ES-I3 (cell line): ENCODE results near the gene ZACN.
"Not testable (repeated sequence)": the region's sequence is repeated elsewhere in the genome, so short reads cannot be mapped to it uniquely, and the experiment has no call there.

Experiments
- H3K36me3 ChIP-seq: 2 replicates; pipeline ENCODE4 v1.6.1; 2013; ENCODE audit warnings: mild to moderate bottlenecking, low read length, control low read depth, moderate library complexity; ENCODE audit not compliant: insufficient read depth
- H3K4me1 ChIP-seq: 2 replicates; pipeline ENCODE4 v1.6.1; 2013; ENCODE audit warnings: mild to moderate bottlenecking, control low read depth, low read length; ENCODE audit not compliant: insufficient read depth
- H3K9ac ChIP-seq: 2 replicates; pipeline ENCODE4 v1.6.1; 2013; ENCODE audit warnings: low read depth, mild to moderate bottlenecking, low read length, moderate library complexity
- H3K9me3 ChIP-seq: 2 replicates; pipeline ENCODE4 v1.6.1; 2013; ENCODE audit warnings: mild to moderate bottlenecking, low read length, moderate library complexity; ENCODE audit not compliant: control insufficient read depth, insufficient read depth

Gene ZACN

DNA sequence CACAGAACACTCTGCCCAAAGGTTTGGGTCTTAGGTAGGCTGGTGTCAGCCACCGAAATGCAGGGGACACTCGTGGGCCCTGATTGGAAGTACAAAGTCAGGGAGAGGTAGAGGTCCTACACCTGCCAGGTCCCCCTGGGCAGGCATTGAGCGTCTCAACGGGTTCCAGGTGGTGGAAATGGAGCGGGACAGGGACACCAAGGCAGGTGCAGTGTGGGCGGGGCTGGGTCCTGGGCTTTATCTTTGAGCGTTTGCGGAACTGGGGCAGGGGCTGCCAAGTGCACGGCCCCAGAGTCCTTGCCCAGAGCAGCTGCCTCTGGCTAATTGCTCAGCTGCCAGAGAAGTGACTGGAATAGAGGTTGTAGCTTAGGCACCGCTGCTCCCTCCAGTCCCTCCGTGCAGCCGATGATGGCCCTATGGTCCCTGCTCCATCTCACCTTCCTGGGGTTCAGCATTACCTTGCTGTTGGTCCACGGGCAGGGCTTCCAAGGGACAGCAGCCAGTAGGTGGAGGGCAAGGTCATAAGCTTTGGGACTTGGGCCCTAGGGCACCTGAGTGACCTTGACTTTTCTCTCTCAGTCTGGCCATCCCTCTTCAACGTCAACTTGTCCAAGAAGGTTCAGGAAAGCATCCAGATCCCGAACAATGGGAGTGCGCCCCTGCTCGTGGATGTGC, at the start of gene ZACN:
ZACN (plus strand) TSS at position 323 of the 675 bp plus-strand sequence; CDS start at position 406, 83 bp downstream.
- H3K9ac ChIP-seq: 0 out of 2 replicates have a peak within 1 kb of the TSS, but pooled peaks have one; percentile 4
- H3K36me3 ChIP-seq: 0 out of 2 replicates have a peak, but pooled peaks cover 5% of the 10 kb centered on the region
- peaks cover 16% of the 10 kb centered on the region; the same call in 1 of the 2 replicates for H3K4me1 ChIP-seq
- H3K9me3 ChIP-seq: no peaks in the 10 kb centered on the region

DNA sequence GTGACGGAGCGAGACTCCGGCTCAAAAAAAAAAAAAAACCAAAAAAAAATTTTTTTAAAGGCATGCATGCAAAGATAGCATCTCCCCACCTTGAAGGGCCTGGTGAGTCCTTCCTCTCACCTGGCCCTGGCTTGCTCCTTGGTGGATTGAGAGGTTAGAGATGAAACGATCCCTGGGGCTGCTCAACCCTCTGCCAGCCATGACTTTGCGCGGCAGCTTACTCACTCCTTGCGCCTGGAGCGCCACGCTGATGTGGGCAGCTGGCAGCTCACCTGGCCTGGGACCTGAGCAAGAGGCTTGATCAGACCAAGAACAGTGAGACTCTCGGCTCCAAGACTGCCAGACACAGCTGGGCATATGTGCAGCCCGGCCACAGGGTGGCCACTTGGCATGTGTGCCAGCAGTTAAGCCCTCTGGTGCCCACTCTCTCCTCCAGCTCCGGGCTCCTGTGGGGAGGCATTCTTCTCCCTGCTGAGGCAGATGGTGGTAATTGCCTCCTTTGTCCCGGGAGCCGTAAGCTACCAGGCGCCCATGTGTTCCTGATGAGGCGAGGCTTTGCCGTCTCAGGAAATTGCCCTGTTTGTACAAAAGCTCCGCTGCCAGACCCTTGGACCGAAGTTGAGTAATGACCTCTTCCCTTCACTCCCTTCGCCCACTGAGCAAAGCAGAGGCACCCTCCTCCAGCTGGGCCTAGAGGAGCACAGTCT, 46.8 kb upstream of the ZACN start:
- no peak overlapping the region for H3K9ac ChIP-seq
- no peaks in the 10 kb centered on the region for H3K9me3 ChIP-seq
- peaks cover 13% of the 10 kb centered on the region for H3K4me1 ChIP-seq
- H3K36me3 ChIP-seq: no peaks in the 10 kb centered on the region

DNA sequence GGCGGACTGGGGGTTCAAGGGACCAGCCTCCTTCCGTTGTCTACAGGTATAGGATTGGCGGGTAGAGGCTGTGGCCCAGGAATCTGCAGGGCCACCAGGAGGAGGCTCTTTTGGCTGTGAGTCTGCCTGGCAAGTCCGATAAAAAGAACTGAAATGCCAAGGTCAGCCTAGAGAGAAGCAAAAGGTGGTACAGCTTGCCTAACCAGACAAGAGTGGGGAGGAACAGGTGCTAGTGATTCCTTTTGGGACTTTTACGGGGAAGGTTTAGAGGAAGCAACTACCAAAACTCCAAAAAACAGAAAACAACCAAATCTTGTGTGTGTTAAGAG, 46.2 kb upstream of the ZACN start:
- no peaks in the 10 kb centered on the region for H3K9me3 ChIP-seq
- no peaks in the 10 kb centered on the region for H3K36me3 ChIP-seq
- peaks cover 13% of the 10 kb centered on the region for H3K4me1 ChIP-seq
- no peak overlapping the region for H3K9ac ChIP-seq

DNA sequence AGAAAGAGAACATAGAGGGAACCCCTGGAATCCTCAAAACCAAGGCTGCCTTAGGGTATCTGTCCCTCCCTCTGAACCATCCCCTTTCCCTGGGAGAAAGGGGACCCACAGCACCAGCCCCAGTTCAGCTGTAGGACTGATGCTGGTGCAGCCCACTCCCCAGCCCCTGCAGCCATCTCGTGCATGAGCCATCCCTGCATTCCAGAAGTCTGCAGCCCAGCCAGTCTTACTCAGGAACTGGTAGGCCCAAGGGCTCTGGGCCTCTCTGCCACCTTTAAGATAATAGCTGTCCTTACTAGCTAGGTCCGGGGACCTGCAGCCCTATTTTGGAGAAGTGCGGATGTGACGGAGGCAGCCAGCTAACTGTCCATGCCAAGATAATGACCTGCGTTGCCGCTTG, 45.8 kb upstream of the ZACN start:
- H3K4me1 ChIP-seq: peaks cover 13% of the 10 kb centered on the region
- no peaks in the 10 kb centered on the region for H3K9me3 ChIP-seq
- no peak overlapping the region for H3K9ac ChIP-seq
- H3K36me3 ChIP-seq: peaks cover 2% of the 10 kb centered on the region; the same call in 1 of the 2 replicates

DNA sequence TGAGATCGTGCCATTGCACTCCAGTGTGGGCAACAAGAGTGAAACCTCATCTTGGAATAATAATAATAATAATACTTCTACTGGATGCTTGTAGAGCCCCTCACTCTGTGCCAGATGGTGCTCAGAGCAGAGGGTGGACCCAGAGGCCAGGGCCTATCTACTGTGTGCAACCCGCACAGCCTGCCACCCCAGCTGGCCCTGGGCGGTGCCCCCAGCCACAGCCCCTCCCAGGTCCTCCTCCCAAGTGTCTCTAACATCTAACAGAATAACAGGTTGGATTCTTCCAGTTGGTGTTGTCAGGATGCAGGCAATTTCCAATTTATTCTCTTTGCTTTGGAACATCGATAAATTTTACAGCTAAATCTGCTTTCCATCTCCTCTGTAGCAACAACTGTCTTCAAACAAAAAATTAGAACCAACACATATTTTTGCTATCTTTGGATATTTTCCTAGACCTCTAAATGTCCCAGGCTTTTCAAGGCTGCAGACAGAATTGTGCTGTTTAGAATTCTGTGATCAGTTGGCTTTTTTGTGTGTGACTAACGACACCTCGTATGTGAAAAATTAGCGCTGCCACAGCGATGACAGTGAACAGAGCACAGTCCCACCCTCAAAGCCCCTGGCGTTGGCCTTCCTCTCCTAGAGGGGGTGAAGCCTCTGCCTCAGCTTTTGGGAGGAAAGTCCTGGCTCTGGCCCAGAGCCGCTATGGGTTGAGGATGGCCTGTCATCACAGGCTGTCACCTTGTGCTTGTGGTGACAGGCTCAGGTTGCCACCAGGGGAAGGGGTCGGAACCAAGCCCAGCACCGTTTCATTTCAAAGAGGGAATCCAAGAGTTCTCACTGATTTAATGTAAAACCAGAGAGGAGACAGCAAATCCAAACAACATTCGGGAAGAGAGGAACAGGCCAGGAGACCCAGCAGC, 44.3 kb upstream of the ZACN start:
- H3K9ac ChIP-seq: no peak overlapping the region
- peaks cover 3% of the 10 kb centered on the region; the same call in 1 of the 2 replicates for H3K4me1 ChIP-seq
- no peaks in the 10 kb centered on the region for H3K9me3 ChIP-seq
- peaks cover 16% of the 10 kb centered on the region; the same call in 1 of the 2 replicates for H3K36me3 ChIP-seq

GRCh38 chr17:76036497-76037261, 42.3 kb upstream of the ZACN start:
- H3K9me3 ChIP-seq: no peaks in the 10 kb centered on the region
- peaks cover 13% of the 10 kb centered on the region for H3K4me1 ChIP-seq
- H3K36me3 ChIP-seq: peaks cover 32% of the 10 kb centered on the region
- no peak overlapping the region for H3K9ac ChIP-seq

GRCh38 chr17:76038050-76038449, 40.9 kb upstream of the ZACN start:
- Histone ChIP-seq H3K4me1 (peaks cover 13% of the 10 kb centered on the region), H3K36me3 (peaks cover 34% of the 10 kb centered on the region), H3K9me3 (no peaks in the 10 kb centered on the region), H3K9ac (no peak overlapping the region)

GRCh38 chr17:76039121-76039520, 39.9 kb upstream of the ZACN start:
- Histone ChIP-seq H3K9ac (no peak overlapping the region), H3K9me3 (no peaks in the 10 kb centered on the region), H3K36me3 (peaks cover 42% of the 10 kb centered on the region), H3K4me1 (peaks cover 13% of the 10 kb centered on the region)

DNA sequence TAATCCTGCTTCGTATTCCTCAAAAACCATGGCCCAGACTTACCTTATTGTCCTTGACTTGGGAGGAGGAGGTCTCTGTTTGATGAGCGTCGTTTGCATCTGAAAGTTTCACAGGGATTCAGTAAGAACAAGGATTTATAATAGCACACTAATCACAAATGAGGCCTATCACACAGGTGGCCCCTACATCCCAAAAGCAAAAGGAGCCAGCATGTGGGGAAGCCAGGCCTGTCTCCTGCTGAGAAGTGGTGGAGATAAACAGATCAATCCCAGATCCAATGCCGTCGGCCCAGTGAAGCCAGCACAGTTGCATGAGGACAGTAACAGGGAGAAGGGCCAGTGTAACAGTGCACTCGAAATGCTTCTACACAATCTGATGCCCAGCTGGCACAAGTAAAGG, 38.6 kb upstream of the ZACN start:
- no peaks in the 10 kb centered on the region for H3K9me3 ChIP-seq
- H3K36me3 ChIP-seq: peaks cover 51% of the 10 kb centered on the region
- H3K9ac ChIP-seq: no peak overlapping the region
- peaks cover 13% of the 10 kb centered on the region for H3K4me1 ChIP-seq

DNA sequence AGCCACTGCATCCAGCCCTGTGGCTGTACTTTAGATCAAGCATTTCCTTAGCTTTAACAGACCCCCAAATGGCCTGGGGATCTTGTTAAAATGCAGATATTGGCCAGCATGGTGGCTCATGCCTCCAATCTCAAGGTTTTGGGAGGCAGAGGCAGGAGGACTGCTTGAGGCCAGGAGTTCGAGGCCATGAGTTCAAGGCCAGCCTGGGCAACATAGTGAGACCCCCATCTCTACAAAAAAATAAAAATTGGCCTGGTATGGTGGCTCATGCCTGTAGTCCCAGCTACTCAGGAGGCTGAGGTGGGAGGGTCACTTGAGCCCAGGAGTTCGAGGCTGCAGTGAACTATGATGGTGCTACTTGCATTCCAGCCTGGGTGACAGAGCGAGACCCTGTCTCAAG, 36.1 kb upstream of the ZACN start:
- Histone ChIP-seq H3K36me3 (peaks cover 59% of the 10 kb centered on the region), H3K4me1 (peaks cover 13% of the 10 kb centered on the region)
- H3K9me3 ChIP-seq, H3K9ac ChIP-seq: not testable (repeated sequence)

DNA sequence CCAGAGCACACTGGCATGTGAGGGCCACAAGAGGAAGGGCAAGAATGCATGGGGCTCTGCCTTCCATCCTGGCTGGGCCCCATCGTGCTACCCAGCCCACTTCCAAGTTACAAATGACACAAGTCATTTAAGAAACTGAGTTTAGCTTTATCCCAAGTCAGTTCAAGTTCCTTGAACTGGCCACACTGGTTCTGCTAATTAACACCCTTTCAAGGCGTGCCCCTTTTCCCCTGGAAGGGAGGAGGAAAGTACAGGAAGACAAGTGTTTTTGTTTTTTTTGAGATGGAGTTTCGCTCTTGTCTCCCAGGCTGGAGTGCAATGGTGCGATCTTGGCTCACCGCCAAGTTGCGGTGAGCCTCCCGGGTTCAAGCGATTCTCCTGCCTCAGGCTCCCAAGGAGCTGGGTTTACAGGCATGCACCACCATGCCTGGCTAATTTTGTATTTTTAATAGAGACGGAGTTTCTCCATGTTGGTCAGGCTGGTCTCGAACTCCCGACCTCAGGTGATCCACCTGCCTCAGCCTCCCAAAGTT, 34.4 kb upstream of the ZACN start:
- H3K9me3 ChIP-seq, H3K9ac ChIP-seq: not testable (repeated sequence)
- Histone ChIP-seq H3K36me3 (peaks cover 58% of the 10 kb centered on the region), H3K4me1 (peaks cover 13% of the 10 kb centered on the region)

GRCh38 chr17:76046064-76046463, 32.9 kb upstream of the ZACN start:
- Histone ChIP-seq H3K4me1 (peaks cover 2% of the 10 kb centered on the region), H3K9me3 (no peaks in the 10 kb centered on the region), H3K36me3 (peaks cover 53% of the 10 kb centered on the region), H3K9ac (no peak overlapping the region)

GRCh38 chr17:76048025-76048605, 30.9 kb upstream of the ZACN start:
- no peaks in the 10 kb centered on the region for H3K4me1 ChIP-seq
- no peaks in the 10 kb centered on the region for H3K9me3 ChIP-seq
- no peak overlapping the region for H3K9ac ChIP-seq
- H3K36me3 ChIP-seq: peaks cover 49% of the 10 kb centered on the region
